PC-3 (cell line): ENCODE data around the gene HMCN1. TPM values are rescaled to one million over a fixed set of nuclear protein-coding genes. Genes with fewer than 3 reads are reported as not detected.

Experiments
- ATAC-seq: fragments of 200-7000 bp; cut with Tn5 transposase; 2 replicates; pipeline ENCODE4 v1.9.1; 2020; ENCODE audit warnings: mild to moderate bottlenecking, moderate library complexity
- BruUV-seq: library from RNA; stranded (reverse); fragments of 400-500 nt; replicated peaks from 2 replicates; lab custom pipeline; 2021; lab: Mats Ljungman, UMichigan
- CTCF ChIA-PET: fragments of 300-600 bp; sonication (Branson Sonifier 250); formaldehyde crosslinking; loops from one replicate; lab custom pipeline; 2022; ENCODE audit warnings: antibody characterized with exemption; lab: Charles Lee
- POLR2A ChIA-PET: fragments of 300-600 bp; sonication (Branson Sonifier 250); formaldehyde crosslinking; loops from one replicate; lab custom pipeline; 2022; ENCODE audit warnings: antibody characterized with exemption; ENCODE audit not compliant: unreplicated experiment; lab: Charles Lee
- DNase-seq: peaks from one replicate; pipeline ENCODE4 v3.0.0-alpha.2; 2015
- H2AFZ ChIP-seq: fragments of 300-600 bp; sonication (generic); 2 replicates; pipeline ENCODE4 v1.6.0; 2016; ENCODE audit warnings: antibody characterized with exemption, low read length
- H3F3A ChIP-seq: fragments of 300-600 bp; sonication (generic); one replicate; pipeline ENCODE4 v1.6.0; 2017; ENCODE audit warnings: antibody characterized with exemption, low read length, control low read depth, mild to moderate bottlenecking; ENCODE audit not compliant: unreplicated experiment
- H3K27ac ChIP-seq: fragments of 300-600 bp; sonication (generic); 2 replicates; pipeline ENCODE4 v1.5.1; 2016; ENCODE audit warnings: mild to moderate bottlenecking, low read length
- H3K27me3 ChIP-seq: fragments of 300-600 bp; sonication (generic); 2 replicates; pipeline ENCODE4 v1.6.1; 2016; ENCODE audit warnings: low read length, mixed read lengths
- H3K36me3 ChIP-seq: fragments of 300-600 bp; sonication (generic); 2 replicates; pipeline ENCODE4 v1.6.1; 2016; ENCODE audit warnings: low read depth, mixed run types, low read length, mixed read lengths
- H3K4me1 ChIP-seq: fragments of 300-600 bp; sonication (generic); 2 replicates; pipeline ENCODE4 v1.5.1; 2016; ENCODE audit warnings: low read length; ENCODE audit not compliant: insufficient read depth
- H3K4me2 ChIP-seq: fragments of 300-600 bp; sonication (generic); 2 replicates; pipeline ENCODE4 v1.6.0; 2016; ENCODE audit warnings: low read length
- H3K4me3 ChIP-seq: fragments of 300-600 bp; sonication (generic); 2 replicates; pipeline ENCODE4 v1.5.1; 2016; ENCODE audit warnings: mild to moderate bottlenecking, low read length, mixed read lengths
- H3K79me2 ChIP-seq: fragments of 300-600 bp; sonication (generic); 2 replicates; pipeline ENCODE4 v1.6.1; 2017; ENCODE audit warnings: low read length, mixed read lengths
- H3K9ac ChIP-seq: fragments of 300-600 bp; sonication (generic); 2 replicates; pipeline ENCODE4 v1.6.0; 2016; ENCODE audit warnings: mild to moderate bottlenecking, low read length
- H3K9me2 ChIP-seq: fragments of 300-600 bp; sonication (generic); replicated peaks from 2 replicates; pipeline ENCODE4 v1.6.1; 2016; ENCODE audit warnings: mixed run types, low read length, mixed read lengths
- H3K9me3 ChIP-seq: fragments of 300-600 bp; sonication (generic); 2 replicates; pipeline ENCODE4 v1.6.1; 2016; ENCODE audit warnings: low read length, mixed read lengths
- H4K20me1 ChIP-seq: fragments of 300-600 bp; sonication (generic); 2 replicates; pipeline ENCODE4 v1.6.1; 2016; ENCODE audit warnings: low read length, mixed read lengths
- CTCF ChIP-seq: fragments of 300-600 bp; sonication (generic); conservative IDR thresholded peaks from 2 replicates; pipeline ENCODE4 v1.5.1; 2017; ENCODE audit warnings: antibody characterized with exemption, low read depth, mild to moderate bottlenecking, low read length
- EZH2 ChIP-seq: fragments of 300-600 bp; sonication (generic); IDR thresholded peaks from one replicate; pipeline ENCODE4 v1.6.1; 2017; ENCODE audit warnings: antibody characterized with exemption, mild to moderate bottlenecking, low read length; ENCODE audit not compliant: unreplicated experiment
- EZH2phosphoT487 ChIP-seq: fragments of 300-600 bp; sonication (generic); IDR thresholded peaks from 2 replicates; pipeline ENCODE4 v1.6.1; 2018; ENCODE audit warnings: mild to moderate bottlenecking, antibody characterized with exemption, low read length, borderline replicate concordance
- intact Hi-C: fragments of 100-400 bp; cut with micrococcal nuclease; formaldehyde crosslinking; loops from 2 replicates; pipeline ENCODE4 v1.9.0; 2023
- total RNA-seq: library from RNA; depleted of rRNA; stranded (reverse); fragments of >200 nt; gene quantifications from 2 replicates; pipeline ENCODE4 v1.2.3, GENCODE V29; 2014

Gene HMCN1
- total RNA-seq, 1 experiment from 2014 or later, result 0.66 TPM

- BruUV-seq, result no TSS peak
- CTCF ChIA-PET, result no interaction called here
- intact Hi-C loops, result no loop called here
These were observed 34.9 kb downstream of the HMCN1 start for GRCh38 chr1:185769136-185769535.

GRCh38 chr1:185774394-185774793 lies 40.2 kb downstream of the HMCN1 start:
- Histone ChIP-seq H3K4me3 (no peak overlapping the region), H3K9ac (no peak overlapping the region), H3K79me2 (no peaks in the 10 kb centered on the region), H4K20me1 (no peaks in the 10 kb centered on the region), H3F3A (no peaks in the 10 kb centered on the region), H3K4me1 (no peaks in the 10 kb centered on the region), H3K9me2 (no peaks in the 10 kb centered on the region), H3K9me3 (no peaks in the 10 kb centered on the region), H3K27ac (no peak overlapping the region), H3K4me2 (no peak overlapping the region), H2AFZ (no peak overlapping the region), H3K27me3 (no peaks in the 10 kb centered on the region), H3K36me3 (no peaks in the 10 kb centered on the region)
- TF ChIP-seq EZH2phosphoT487 (no peak), CTCF (no peak), EZH2 (no peak)
- ATAC-seq (no peak), DNase-seq (no peak)
- POLR2A ChIA-PET, result no interaction called here
- CTCF ChIA-PET, result no interaction called here
- intact Hi-C loops, result no loop called here
- BruUV-seq, result no TSS peak

More at GRCh38 chr1:185769136-185769535, 34.9 kb downstream of the HMCN1 start:
- no peaks in the 10 kb centered on the region for H3K36me3 ChIP-seq
- H3K27me3 ChIP-seq, result no peaks in the 10 kb centered on the region
- POLR2A ChIA-PET, result no interaction called here
- DNase-seq, result no peak
- TF ChIP-seq EZH2 (no peak), CTCF (no peak), EZH2phosphoT487 (no peak)
- no peaks in the 10 kb centered on the region for H3K9me2 ChIP-seq
- ATAC-seq, result no peak
- H2AFZ ChIP-seq, result no peak overlapping the region
- no peak overlapping the region for H3K4me2 ChIP-seq
- no peaks in the 10 kb centered on the region for H3K9me3 ChIP-seq
- H3K27ac ChIP-seq, result no peak overlapping the region
- no peak overlapping the region for H3K9ac ChIP-seq
- no peak overlapping the region for H3K4me3 ChIP-seq
- no peaks in the 10 kb centered on the region for H3K79me2 ChIP-seq
- no peaks in the 10 kb centered on the region for H3K4me1 ChIP-seq
- H3F3A ChIP-seq, result no peaks in the 10 kb centered on the region
- H4K20me1 ChIP-seq, result no peaks in the 10 kb centered on the region

- Histone ChIP-seq H3K9me3 (no peaks in the 10 kb centered on the region), H3K36me3 (no peaks in the 10 kb centered on the region), H2AFZ (no peak overlapping the region), H3K9me2 (no peaks in the 10 kb centered on the region), H3F3A (no peaks in the 10 kb centered on the region), H4K20me1 (no peaks in the 10 kb centered on the region), H3K27me3 (no peaks in the 10 kb centered on the region), H3K79me2 (no peaks in the 10 kb centered on the region), H3K4me1 (no peaks in the 10 kb centered on the region), H3K4me2 (no peak overlapping the region), H3K27ac (no peak overlapping the region), H3K4me3 (no peak overlapping the region), H3K9ac (no peak overlapping the region)
- ATAC-seq (no peak), DNase-seq (peak; percentile 7)
- POLR2A ChIA-PET, result no interaction called here
- no TSS peak for BruUV-seq
- CTCF ChIA-PET, result no interaction called here
- TF ChIP-seq EZH2phosphoT487, result no peak
- intact Hi-C loops, result no loop called here
These were observed 41.3 kb downstream of the HMCN1 start for GRCh38 chr1:185775501-185775900.
